Tibial artery (tissue), 4 donors: ENCODE data around the gene CAND2.
"Not testable (repeated sequence)": the region's sequence is repeated elsewhere in the genome, so short reads cannot be mapped to it uniquely, and the experiment has no call there.

Experiments
- DNase-seq, 2 donors: peaks; one replicate each; pipeline ENCODE4 v3.0.0-alpha.2; 2019
- H3K27ac ChIP-seq, 2 donors: fragments of 200-600 bp; sonication (generic) in 1 of 2; 1 replicate in 1 of 2; 2 replicates in 1 of 2; pipeline ENCODE4 v1.5.1; 2018 to 2019; ENCODE audit warnings: mild to moderate bottlenecking in 1 of 2
- H3K27me3 ChIP-seq, 2 donors: fragments of 200-600 bp; sonication (generic) in 1 of 2; one replicate each; pipeline versions ENCODE4 v1.5.1 to v1.6.0; 2016 to 2019
- H3K36me3 ChIP-seq, 3 donors: fragments of 200-600 bp; sonication (generic) in 2 of 3; one replicate each; pipeline ENCODE4 v1.5.1; 2016 to 2019; ENCODE audit warnings: mild to moderate bottlenecking in 2 of 3
- H3K4me1 ChIP-seq, 4 donors: fragments of 200-600 bp; sonication (generic) in 2 of 4; 1 replicate in 3 of 4; 2 replicates in 1 of 4; pipeline ENCODE4 v1.5.1; 2016 to 2019
- H3K4me3 ChIP-seq, 2 donors: fragments of 200-600 bp; sonication (generic) in 1 of 2; 1 replicate in 1 of 2; 2 replicates in 1 of 2; pipeline ENCODE4 v1.5.1; 2018 to 2019; ENCODE audit warnings: mild to moderate bottlenecking in 2 of 2
- H3K9me3 ChIP-seq, 3 donors: fragments of 200-600 bp; sonication (generic) in 1 of 3; one replicate each; pipeline ENCODE4 v1.5.1; 2016 to 2019
- CTCF ChIP-seq, 2 experiments: fragments of 200-600 bp in 1 of 2; fragments of 450-650 bp in 1 of 2; IDR thresholded peaks; one replicate each; pipeline ENCODE4 v1.5.1; 2017 to 2019; ENCODE audit warnings: antibody characterized with exemption in 2 of 2, mild to moderate bottlenecking in 1 of 2, moderate library complexity in 1 of 2
- intact Hi-C: fragments of 100-400 bp; cut with DNase I; formaldehyde crosslinking; loops from one replicate; pipeline ENCODE4 v1.15.0; 2023; ENCODE audit warnings: low total_unique reads

The CAND2 gene

DNA sequence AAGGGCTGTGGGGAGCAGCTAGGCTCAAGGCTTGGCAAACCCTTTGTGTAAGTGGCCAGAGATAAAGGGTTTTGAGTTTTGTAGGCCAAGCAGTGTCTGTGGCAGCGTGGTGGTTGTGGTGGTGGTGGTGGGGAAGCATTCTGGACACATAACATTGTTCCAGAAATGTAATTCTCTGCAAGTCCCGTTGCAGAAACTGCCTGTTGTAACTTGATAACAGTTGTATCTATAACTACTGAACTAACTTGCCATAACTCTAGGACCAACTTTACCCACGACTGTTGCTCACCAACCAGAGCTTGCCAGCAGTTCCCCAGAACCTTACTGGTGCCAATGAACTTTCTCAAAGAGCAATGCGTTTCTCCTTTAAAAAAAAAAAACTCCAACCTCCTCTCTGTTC, 19.3 kb upstream of the CAND2 start:
- peaks cover 0 to under 1% (median 0%) of the 10 kb centered on the region in 4 donors for H3K4me1 ChIP-seq
- no peaks in the 10 kb centered on the region for H3K36me3 ChIP-seq

DNA sequence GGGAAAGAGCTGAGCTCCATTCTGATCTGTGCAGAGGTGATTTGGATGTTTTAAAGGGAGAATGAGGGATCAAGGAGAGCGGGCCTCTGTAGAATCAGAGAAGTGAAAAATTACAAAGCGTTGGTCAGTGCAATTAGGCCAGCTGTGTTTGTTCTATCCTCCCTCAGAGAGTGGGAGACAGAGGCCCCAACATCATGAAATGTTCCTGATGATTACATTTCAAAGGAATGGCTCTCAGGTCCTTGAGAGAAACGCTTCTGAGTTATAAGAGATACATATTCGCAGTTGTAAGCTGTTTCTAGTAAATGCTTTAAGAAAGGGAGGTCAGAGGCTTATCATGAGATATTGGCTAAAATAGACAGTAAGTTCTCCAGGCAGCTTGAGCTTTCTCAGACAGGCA, 15.7 kb upstream of the CAND2 start:
- Histone ChIP-seq H3K27me3 (peaks cover 0 to 5% of the 10 kb centered on the region in 2 donors), H3K9me3 (no peaks in the 10 kb centered on the region), H3K4me3 (no peak overlapping the region), H3K4me1 (peaks cover 0 to 4% (median 0%) of the 10 kb centered on the region in 4 donors), H3K27ac (no peak overlapping the region), H3K36me3 (no peaks in the 10 kb centered on the region)
- intact Hi-C loops = no loop called here
- DNase-seq = no peak
- no peak for TF ChIP-seq CTCF (IDR thresholded peaks at IDR 0.05)

More for the DNA sequence above, 19.3 kb upstream of the CAND2 start:
- TF ChIP-seq CTCF (IDR thresholded peaks at IDR 0.05) = no peak
- Histone ChIP-seq H3K27ac (no peak overlapping the region), H3K4me3 (no peak overlapping the region), H3K27me3 (peaks cover 0 to 9% of the 10 kb centered on the region in 2 donors), H3K9me3 (no peaks in the 10 kb centered on the region)
- DNase-seq = no peak
- intact Hi-C loops = no loop called here

DNA sequence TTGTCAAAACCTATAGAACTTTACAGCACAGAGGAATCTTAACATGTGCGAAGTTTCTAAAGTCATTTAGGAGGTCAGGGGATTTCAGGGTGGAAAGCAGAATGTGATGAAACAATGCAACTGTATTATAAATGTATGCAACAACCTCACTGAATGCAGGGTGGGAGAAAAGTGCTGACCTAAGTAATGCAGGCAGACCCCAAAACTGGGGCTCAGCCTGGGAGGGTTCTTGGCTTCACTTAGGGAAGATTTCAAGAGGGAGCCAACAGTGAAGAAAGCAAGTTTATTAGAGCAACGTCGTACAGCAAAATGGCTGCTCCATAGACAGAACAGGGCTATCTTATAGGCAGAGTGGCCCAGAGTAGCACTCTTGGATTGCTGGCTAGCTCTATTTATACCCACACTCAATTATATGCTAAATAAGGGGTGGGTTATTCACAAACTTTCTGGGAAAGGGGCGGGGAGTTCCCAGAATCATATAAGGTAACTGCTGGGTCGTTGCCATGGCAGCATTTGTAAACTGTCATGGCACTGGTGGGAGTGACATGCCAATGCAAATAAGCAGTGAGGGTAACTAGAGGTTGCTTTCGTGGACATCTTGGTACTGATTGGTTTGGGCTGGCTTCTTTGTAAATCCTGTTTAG, 14.2 kb upstream of the CAND2 start:
- Histone ChIP-seq H3K36me3 (no peaks in the 10 kb centered on the region), H3K4me3 (no peak overlapping the region), H3K27ac (no peak overlapping the region), H3K27me3 (peaks cover 0 to 5% of the 10 kb centered on the region in 2 donors), H3K4me1 (peaks cover 0 to 4% (median 0%) of the 10 kb centered on the region in 4 donors), H3K9me3 (no peaks in the 10 kb centered on the region)
- intact Hi-C loops = no loop called here
- no peak for DNase-seq
- no peak for TF ChIP-seq CTCF (IDR thresholded peaks at IDR 0.05)

DNA sequence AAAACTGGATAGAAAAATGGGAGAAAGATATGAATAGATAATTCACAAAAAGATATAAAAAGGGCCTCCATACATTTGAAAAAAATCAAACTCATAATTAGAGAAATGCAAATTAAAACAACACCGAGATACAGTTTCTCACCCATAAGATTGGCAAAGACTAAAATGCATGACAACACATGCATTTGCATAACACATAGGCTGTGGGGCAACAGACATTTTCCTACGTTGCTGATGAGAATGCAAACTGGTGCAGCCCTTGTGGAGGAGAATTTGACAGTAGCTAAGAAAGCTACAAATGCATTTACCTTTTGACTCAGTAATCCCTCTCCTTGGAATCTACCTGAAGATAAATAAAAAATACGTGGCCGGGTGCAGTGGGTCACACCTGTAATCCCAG, 11.4 kb upstream of the CAND2 start:
- TF ChIP-seq CTCF (IDR thresholded peaks at IDR 0.05) = no peak
- no peak for DNase-seq
- Histone ChIP-seq H3K27ac (no peak overlapping the region), H3K4me3 (no peak overlapping the region), H3K27me3 (peaks cover 0 to 2% of the 10 kb centered on the region in 2 donors), H3K36me3 (no peaks in the 10 kb centered on the region), H3K9me3 (no peaks in the 10 kb centered on the region), H3K4me1 (peaks cover 0 to 4% (median 0%) of the 10 kb centered on the region in 4 donors)
- intact Hi-C loops = loop anchor here (5.0 kb wide), 1 partner anchor 57 kb away; the partner anchor contains the start of gene RPL32

DNA sequence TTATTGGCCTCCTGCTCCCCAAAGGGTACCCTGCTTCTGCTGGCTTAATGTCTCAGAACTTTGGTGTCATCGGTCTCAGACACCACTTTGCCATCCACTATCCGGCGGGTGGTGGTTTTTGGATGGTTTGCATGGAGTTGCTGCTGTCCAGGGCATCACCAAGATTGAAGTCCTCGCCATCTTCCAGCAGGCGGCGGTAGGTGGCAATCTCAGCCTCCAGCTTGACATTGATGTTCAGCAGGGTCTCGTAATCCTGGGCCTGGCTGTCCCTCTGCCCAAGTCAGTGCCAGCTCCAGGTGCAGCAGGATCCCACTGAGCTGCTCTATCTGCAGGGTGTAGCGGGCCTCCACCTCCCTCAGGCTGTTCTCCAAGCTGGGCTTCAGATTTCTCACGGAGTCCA, 9.1 kb upstream of the CAND2 start:
- intact Hi-C loops = loop anchor here (5.0 kb wide), 1 partner anchor 55 kb away; the partner anchor contains the start of gene RPL32
- not testable (repeated sequence) for H3K9me3 ChIP-seq, H3K27ac ChIP-seq, H3K4me3 ChIP-seq, H3K4me1 ChIP-seq, H3K27me3 ChIP-seq, H3K36me3 ChIP-seq
- peak; percentile 49 to 52 for TF ChIP-seq CTCF (IDR thresholded peaks at IDR 0.05)
- DNase-seq = peak; percentile 65 to 82

GRCh38 chr3:12787967-12788690, 8.4 kb upstream of the CAND2 start:
- not testable (repeated sequence) for H3K4me1 ChIP-seq, H3K27me3 ChIP-seq
- intact Hi-C loops = loop anchor here (5.0 kb wide), 1 partner anchor 54 kb away; the partner anchor contains the start of gene RPL32

More at GRCh38 chr3:12787967-12788690, 8.4 kb upstream of the CAND2 start:
- not testable (repeated sequence) for H3K36me3 ChIP-seq, H3K9me3 ChIP-seq, H3K27ac ChIP-seq, H3K4me3 ChIP-seq
- peak in 1 of 2 donors; percentile 50 for DNase-seq
